ENCODE data around the gene DIPK1A.

- TF ChIP-seq, protein P1, sequence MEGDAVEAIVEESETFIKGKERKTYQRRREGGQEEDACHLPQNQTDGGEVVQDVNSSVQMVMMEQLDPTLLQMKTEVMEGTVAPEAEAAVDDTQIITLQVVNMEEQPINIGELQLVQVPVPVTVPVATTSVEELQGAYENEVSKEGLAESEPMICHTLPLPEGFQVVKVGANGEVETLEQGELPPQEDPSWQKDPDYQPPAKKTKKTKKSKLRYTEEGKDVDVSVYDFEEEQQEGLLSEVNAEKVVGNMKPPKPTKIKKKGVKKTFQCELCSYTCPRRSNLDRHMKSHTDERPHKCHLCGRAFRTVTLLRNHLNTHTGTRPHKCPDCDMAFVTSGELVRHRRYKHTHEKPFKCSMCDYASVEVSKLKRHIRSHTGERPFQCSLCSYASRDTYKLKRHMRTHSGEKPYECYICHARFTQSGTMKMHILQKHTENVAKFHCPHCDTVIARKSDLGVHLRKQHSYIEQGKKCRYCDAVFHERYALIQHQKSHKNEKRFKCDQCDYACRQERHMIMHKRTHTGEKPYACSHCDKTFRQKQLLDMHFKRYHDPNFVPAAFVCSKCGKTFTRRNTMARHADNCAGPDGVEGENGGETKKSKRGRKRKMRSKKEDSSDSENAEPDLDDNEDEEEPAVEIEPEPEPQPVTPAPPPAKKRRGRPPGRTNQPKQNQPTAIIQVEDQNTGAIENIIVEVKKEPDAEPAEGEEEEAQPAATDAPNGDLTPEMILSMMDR (IDR thresholded peaks at IDR 0.05): no peak
- no peak for TF ChIP-seq POLR2A (IDR thresholded peaks at IDR 0.05)
These were observed 109.5 kb downstream of the DIPK1A start for GRCh38 chr1:92851729-92852128.
